HFFc6 (cell line): ENCODE measurements around the gene PLEKHG4B. TPM values are rescaled to one million over a fixed set of nuclear protein-coding genes. Genes with fewer than 3 reads are reported as not detected.
A peak's percentile ranks its signal among the peaks of the same experiment; 100 is the strongest.

Source experiments
- DNase-seq: peaks from one replicate; pipeline ENCODE4 v3.0.0-alpha.2; 2018
- H3K27ac Mint-ChIP-seq: 2 replicates; pipeline ENCODE4 v1.8.0; 2020; ENCODE audit warnings: mild to moderate bottlenecking, mixed read lengths
- H3K27me3 Mint-ChIP-seq: 2 replicates; pipeline ENCODE4 v1.8.0; 2021; ENCODE audit warnings: mild to moderate bottlenecking, moderate library complexity, mixed read lengths; ENCODE audit not compliant: insufficient read depth
- H3K36me3 Mint-ChIP-seq: 2 replicates; pipeline ENCODE4 v1.8.0; 2021; ENCODE audit warnings: low read depth, mixed read lengths
- H3K4me1 Mint-ChIP-seq: 2 replicates; pipeline ENCODE4 v1.8.0; 2020; ENCODE audit warnings: low read depth, mixed read lengths
- H3K4me3 Mint-ChIP-seq: 2 replicates; pipeline ENCODE4 v1.8.0; 2020; ENCODE audit warnings: mild to moderate bottlenecking, moderate library complexity, mixed read lengths
- H3K9me3 Mint-ChIP-seq: 2 replicates; pipeline ENCODE4 v1.8.0; 2020; ENCODE audit warnings: mild to moderate bottlenecking, mixed read lengths
- total RNA-seq, 6 experiments: library from RNA; stranded (reverse); fragmentation: NEBNext Ultra II Directional; extraction: Animal tissue kit (Norgen Biotek cat#: 25700); gene quantifications; 2 replicates in 1 of 6; 3 replicates in 5 of 6; pipeline ENCODE4 v1.2.3, GENCODE V29; 2021
- TF ChIP-seq, protein P1 (sequence below): fragments of 200-600 bp; sonication (generic); IDR thresholded peaks from 2 replicates; pipeline ENCODE4 v1.5.0; 2021; ENCODE audit warnings: antibody characterized with exemption, mild to moderate bottlenecking

Gene PLEKHG4B
- total RNA-seq, 6 experiments from 2014 or later = 0.66 to 4.3 (median 3.9) TPM

DNA sequence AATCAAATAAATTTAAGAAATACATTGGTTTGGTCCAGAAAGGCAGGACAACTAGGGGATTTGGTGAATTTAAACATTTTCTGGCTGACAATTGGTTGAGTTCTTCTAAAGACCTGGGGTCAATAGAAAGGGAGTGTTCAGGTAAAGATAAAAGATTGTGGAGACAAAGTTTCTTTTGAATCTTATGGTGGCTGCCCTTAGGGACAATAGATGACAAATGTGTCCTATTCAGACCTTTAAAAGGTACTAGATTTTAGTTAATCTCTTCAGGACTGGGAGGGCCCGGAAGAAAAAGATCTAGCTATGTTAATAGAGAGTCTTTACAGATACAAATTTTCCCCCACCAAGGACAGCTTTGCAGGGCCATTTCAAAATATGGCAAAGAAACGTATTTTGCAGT is 35.9 kb downstream of the PLEKHG4B start:
- Mint-ChIP-seq H3K4me1 (peaks cover 24% of the 10 kb centered on the region), H3K27me3 (peaks cover 20% of the 10 kb centered on the region; the same call in 1 of the 2 replicates), H3K4me3 (no peak overlapping the region), H3K36me3 (peaks cover 16% of the 10 kb centered on the region), H3K9me3 (peaks cover 15% of the 10 kb centered on the region), H3K27ac (no peak overlapping the region)
- TF ChIP-seq, protein P1, sequence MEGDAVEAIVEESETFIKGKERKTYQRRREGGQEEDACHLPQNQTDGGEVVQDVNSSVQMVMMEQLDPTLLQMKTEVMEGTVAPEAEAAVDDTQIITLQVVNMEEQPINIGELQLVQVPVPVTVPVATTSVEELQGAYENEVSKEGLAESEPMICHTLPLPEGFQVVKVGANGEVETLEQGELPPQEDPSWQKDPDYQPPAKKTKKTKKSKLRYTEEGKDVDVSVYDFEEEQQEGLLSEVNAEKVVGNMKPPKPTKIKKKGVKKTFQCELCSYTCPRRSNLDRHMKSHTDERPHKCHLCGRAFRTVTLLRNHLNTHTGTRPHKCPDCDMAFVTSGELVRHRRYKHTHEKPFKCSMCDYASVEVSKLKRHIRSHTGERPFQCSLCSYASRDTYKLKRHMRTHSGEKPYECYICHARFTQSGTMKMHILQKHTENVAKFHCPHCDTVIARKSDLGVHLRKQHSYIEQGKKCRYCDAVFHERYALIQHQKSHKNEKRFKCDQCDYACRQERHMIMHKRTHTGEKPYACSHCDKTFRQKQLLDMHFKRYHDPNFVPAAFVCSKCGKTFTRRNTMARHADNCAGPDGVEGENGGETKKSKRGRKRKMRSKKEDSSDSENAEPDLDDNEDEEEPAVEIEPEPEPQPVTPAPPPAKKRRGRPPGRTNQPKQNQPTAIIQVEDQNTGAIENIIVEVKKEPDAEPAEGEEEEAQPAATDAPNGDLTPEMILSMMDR = no peak
- DNase-seq = no peak

DNA sequence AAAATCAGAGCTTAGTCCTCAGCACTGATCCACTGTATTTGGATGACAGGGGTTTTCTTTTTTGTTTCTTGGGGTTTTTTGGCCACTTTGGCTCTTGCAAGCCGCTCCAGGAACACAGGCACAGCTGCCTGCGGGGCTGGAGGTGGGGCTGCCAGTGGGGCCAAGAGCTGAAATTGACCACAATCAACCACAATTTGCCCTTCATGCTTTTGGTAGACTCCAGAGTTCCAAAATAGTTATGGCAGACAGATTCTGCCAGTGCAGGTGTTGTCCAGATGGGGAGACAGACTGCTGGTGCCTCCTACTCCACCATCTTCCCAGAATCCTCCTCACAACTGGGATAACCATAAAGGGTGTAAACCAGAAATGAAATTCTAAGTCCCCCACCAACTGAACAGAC is 36.5 kb downstream of the PLEKHG4B start:
- Mint-ChIP-seq H3K27me3 (peaks cover 20% of the 10 kb centered on the region; the same call in 1 of the 2 replicates), H3K9me3 (peaks cover 15% of the 10 kb centered on the region), H3K27ac (no peak overlapping the region), H3K36me3 (peaks cover 16% of the 10 kb centered on the region), H3K4me3 (no peak overlapping the region), H3K4me1 (peaks cover 24% of the 10 kb centered on the region)
- TF ChIP-seq, protein P1 = no peak
- DNase-seq = no peak

DNA sequence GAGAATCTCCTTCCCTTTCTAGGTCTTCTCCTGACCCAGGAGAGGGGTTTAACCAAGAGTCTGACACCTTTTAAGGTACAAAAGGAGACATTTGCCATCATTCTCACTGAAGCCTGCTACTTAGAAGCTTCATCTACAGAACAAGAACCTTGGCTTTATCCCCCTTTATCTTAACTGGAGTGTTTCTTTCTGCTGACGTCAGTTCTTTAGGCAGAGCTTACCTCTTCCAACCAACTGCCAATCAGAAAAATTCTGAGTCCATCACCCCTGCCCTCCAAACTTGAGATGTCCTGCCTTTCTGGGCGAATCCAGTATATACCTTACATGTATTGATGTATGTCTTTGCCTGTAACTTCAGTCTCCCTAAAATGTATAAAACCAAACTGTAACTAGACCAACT is 37.2 kb downstream of the PLEKHG4B start:
- H3K4me3 Mint-ChIP-seq = no peak overlapping the region
- peaks cover 11% of the 10 kb centered on the region for H3K9me3 Mint-ChIP-seq
- DNase-seq = no peak
- TF ChIP-seq, protein P1 = no peak
- H3K36me3 Mint-ChIP-seq = peaks cover 11% of the 10 kb centered on the region
- H3K27me3 Mint-ChIP-seq = peaks cover 20% of the 10 kb centered on the region; the same call in 1 of the 2 replicates
- peaks cover 24% of the 10 kb centered on the region for H3K4me1 Mint-ChIP-seq
- H3K27ac Mint-ChIP-seq = no peak overlapping the region

DNA sequence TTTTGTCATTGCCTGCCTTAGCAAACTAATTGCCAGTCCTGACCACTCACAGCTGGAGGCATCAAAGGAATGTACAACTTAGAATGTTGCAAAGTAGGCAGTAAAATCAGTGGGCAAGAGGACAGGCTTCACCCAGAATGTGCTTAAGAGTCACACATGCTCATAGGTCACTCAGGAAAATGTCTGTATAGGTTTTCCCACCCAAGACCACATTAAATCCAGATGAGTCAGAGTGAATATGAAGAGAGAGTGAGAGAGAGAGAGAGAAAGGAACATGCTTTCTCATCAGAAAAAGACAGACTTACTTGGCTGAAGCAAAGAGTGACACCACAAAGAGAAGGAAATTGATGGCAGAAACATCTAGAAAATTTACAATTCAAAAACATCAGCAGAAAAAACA is 37.9 kb downstream of the PLEKHG4B start:
- Mint-ChIP-seq H3K27ac (peak overlapping the region; percentile 35), H3K27me3 (peaks cover 20% of the 10 kb centered on the region; the same call in 1 of the 2 replicates), H3K36me3 (peaks cover 10% of the 10 kb centered on the region), H3K9me3 (peaks cover 11% of the 10 kb centered on the region), H3K4me1 (peaks cover 24% of the 10 kb centered on the region), H3K4me3 (peak overlapping the region; percentile 16)
- DNase-seq = peak; percentile 62
- TF ChIP-seq, protein P1 = no peak

DNA sequence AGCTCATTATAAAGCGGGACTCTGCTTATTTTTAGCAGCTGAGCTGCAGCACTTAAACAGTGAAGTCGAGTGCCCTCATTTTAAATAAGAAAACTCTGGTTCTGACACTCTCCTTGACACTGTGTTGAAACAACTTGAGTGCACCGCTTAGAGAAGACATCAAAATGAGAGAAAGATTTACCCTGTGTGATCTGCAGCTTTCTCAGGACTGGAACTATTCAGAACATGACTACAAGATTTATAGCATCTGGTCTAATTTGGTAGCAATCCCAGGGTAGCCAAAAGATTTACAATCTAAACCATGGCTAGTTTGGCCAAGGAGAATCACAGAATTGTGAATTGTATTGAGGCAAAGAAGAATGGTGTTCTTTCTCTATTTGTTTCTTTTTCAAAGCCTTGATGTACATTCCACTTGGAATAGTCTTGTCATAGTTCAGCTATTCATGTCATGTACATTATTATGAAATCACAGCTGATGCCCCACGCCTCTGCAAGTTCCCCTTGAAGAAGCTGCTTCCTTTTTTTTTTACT is 38.7 kb downstream of the PLEKHG4B start:
- Mint-ChIP-seq H3K27me3 (peaks cover 20% of the 10 kb centered on the region; the same call in 1 of the 2 replicates), H3K4me3 (0 out of 2 replicates have a peak overlapping the region, but pooled peaks have one; percentile 22), H3K27ac (peak overlapping the region; percentile 51), H3K4me1 (peaks cover 24% of the 10 kb centered on the region), H3K9me3 (peaks cover 11% of the 10 kb centered on the region), H3K36me3 (peaks cover 10% of the 10 kb centered on the region)
- TF ChIP-seq, protein P1 = no peak
- peak; percentile 36 for DNase-seq
